ELF-1 (cell line): Measurements from ENCODE around the gene EDIL3.
"Not testable (repeated sequence)": the region's sequence is repeated elsewhere in the genome, so short reads cannot be mapped to it uniquely, and the experiment has no call there.

Experiments used
- DNase-seq: peaks from one replicate; pipeline ENCODE4 v3.0.0-alpha.2; 2016; ENCODE audit warnings: low read depth, low spot score

The EDIL3 gene

DNA sequence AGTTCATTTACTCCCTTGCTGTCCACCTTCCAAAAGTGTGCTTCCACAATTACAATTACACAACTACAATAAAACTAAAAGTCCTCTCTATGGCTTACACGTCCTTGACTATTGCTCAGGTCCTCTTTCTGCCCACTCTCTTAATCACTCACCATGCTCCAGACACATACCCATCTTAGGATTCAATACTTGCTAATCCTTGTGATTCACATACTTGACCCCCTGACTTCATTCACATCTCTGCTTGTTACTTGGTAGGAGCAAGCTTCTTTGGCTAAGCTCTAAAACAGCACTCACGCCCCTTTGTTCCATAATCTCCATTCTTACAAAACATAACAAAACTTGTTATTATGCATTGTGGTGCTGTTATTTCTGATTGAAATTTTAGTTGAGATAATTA, 215.8 kb downstream of the EDIL3 start:
- no peak for DNase-seq

DNA sequence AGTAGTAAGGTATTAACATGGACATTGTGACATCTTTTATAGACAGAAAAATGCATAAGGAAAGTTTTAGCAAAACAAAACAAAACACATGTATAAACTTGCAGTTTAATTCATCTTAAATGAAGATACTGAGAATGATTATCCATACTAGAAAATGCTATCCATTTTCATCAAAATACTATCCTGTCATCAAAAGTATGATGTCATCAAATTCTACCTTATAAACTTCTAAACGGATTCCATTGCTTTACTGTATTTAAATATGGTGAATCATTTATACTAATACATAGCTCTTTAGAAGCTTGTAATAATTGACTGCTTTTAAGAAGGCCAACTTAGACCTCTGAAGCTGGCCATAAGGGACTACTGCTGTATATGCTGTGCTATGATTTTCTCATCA, 221.0 kb downstream of the EDIL3 start:
- DNase-seq, result no peak

DNA sequence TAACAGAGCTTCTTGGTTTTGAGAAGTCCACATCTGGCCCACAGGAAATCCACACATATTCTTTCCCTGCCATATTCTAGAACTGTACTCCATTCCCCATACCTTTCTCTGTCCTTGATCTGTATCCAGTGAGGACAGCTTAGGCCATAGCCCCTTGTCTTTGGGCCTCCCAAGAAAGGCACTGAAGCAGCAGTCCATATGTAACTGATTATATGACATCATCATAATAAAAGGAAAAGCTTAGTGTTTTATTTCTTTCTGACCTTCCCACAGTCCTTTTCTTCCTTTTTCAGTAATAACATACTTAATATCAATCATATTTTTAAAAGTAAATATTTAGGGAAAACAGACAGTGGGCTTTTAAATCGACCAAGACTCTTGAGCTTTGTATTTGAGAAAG, 222.0 kb downstream of the EDIL3 start:
- DNase-seq, result no peak

DNA sequence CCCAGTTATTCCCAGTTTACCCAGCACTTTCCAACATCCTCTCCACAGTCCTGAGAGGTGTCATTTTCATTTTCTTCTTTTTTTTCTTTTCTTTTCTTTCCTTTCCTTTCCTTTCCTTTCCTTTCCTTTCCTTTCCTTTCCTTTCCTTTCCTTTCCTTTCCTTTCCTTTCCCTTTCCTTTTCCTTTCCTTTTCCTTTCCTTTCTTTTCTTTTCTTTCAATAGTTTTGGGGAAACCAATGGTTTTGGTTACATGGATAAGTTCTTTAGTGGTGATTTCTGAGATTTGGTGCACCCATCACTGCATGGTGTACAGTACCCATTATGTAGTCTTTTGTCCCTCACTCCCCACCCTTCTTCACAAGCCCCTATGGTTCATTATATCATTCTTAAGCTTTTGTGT, 224.0 kb downstream of the EDIL3 start:
- not testable (repeated sequence) for DNase-seq

DNA sequence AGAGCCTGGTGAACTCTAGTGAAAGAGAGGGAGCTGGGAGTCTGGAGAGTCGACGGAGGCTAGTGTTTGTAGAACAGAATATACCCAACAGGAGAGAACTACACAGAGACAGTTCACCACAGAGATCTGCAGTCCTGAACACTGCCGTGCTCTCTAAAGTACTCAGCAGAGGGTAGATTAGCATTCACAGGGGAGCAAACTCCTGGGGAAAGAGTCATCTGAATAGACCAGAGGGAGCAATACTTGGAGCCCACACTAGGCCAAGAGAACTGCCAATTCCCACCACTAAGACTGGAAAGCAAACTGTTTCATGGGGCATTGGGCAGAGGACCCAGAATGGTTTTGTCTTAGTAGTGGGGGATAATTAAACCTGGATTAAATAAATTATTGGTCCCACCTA, 235.6 kb downstream of the EDIL3 start:
- no peak for DNase-seq

DNA sequence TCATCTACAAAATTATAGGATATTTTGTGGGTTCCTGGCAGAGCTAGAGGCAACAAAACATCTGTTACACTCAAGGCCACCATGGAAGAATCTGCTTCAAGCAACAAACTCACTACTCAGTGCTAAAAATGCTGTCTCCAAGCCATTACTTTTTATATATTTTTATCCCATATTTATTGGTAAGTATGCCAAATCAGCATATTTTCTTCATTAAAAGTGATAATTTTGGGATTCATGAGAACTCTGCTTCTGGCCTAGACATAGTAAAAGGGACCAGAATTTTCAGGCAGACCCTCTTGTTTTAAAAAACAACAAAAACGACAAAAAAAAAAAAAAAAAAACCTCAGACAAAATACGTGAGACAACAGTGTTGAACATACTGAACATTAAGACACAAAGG, 236.0 kb downstream of the EDIL3 start:
- no peak for DNase-seq

DNA sequence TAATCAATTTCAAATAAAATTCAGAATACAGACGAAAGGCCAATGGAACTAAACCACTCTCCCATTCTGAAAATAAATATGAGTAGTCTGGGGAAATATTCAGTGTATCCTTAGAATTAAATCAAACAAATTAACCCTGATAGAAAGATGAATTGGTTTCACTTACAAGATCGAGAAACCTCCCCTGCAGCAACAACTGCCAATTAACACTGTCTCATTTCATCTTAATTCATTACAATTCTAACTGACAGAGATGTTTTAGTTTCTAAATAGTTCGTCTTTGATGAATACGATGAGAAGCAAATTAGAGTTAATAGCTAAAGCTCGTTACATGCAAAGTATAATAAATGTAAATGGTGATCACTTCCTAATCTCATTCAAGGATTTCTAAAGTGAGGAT, 247.1 kb downstream of the EDIL3 start:
- DNase-seq, result no peak

DNA sequence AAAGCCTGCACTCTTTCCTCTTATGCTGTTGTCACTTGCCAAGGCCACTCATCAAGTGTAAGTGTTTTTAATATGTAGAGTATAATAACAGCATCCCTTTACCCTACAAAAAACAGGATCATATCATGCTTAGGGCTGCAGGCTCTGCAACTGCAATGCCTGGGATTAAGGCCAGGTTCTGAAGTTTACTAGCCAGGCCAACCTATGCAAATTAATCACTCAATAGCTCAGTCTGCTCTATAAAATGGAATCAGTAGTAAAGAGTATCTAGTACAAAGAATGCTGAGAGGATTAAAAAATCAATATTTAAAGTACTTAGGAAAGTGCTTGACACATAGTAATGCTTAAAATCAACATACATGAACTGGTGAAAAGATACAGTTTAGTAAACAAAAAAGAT, 253.3 kb downstream of the EDIL3 start:
- no peak for DNase-seq

DNA sequence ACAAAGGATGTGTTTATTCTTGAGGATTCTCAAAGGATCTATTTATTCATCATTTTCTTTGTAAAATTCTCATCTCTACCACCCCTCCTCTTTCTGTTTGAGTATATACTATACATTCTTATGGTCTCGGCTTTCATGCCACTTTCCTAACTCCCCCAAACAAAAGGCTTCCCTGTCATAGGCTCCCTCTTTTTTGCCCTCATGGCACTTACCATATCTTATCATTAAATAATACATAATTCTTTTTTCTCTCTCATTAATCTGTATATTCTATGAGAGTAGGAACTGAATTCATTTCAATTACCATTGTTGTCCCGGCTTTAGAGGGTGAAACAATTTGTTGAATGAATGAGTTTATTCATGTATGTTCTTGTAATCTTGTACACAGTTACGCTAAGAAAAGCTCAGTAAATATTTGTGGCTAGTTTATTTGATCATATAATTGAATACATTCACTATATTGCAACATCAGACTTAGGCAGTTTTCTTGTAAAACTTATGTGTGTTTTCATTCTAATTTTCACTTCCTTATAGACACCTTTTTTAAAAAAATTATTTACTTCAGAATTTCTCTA, 254.6 kb downstream of the EDIL3 start:
- no peak for DNase-seq

DNA sequence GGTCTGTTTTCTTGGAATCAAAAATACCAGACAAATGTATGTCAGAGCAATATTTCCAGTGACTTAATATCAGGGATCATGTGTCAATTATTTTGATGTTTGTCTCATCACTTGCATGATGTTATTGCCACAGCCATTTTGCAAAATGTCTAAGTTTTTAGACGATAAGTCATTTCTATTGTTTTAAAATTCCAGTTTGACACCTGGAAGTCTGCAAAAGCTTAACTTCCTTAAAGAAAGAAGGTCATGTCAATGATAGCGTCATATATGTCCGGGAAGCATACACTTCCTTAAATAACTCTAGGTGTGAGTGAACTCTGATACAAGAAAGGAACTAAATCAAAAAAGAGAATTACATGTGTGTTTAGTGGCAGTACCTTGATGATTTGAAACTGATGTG, 259.5 kb downstream of the EDIL3 start:
- no peak for DNase-seq

DNA sequence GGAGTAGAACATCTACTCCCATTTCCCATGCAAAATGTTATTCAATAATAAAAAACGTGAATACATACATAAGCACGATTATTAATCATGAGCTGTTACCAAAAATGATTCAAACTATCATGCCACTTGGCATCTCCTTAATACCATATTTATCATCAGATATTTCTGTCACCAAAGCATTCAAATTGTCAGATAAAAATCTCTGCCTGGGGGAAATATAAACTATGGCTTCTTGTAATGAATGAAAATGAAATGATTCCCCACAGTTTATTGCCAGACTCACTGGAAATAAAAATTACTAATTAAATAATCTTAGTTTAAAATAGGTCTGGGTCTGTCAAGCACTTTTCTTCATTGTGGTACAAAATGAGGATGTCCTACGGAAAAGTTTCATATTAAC, 265.4 kb downstream of the EDIL3 start:
- DNase-seq, result no peak

DNA sequence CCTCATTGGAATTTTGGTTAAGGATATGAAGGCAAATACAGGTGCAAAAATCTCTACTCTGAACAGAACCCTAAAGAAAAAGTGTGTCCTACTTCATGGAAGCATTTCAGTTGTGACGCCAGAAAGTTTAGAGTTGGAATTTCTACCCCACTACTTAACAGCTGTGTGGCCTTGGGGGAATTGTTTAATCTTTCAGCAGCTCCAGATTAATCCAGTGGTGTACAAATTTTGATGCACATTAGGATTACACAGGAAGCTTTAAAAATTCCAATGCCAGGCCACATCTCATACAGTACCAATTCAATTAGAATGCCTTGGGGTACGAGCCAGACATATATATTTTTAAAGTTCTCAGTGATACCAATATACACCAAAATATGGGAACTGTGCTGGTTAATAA, 266.1 kb downstream of the EDIL3 start:
- no peak for DNase-seq

DNA sequence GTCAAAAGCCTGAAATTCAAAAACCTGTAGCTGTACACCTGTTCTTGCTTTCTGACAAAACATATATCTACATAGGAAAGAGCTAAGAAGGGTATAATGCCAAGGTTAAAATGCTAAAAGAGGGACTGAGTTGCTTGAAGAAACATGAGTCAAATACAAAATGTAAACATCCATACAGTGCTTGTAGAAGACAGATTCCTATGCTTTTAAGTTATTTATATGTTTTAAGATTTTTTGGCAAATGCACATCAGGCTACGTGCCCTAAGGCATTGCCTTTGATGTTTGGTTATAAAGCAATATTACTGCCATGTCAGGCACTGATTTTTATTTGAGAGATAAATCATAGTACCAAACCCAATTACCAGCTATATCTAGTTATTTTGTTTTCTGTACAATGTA, 269.0 kb downstream of the EDIL3 start:
- no peak for DNase-seq

DNA sequence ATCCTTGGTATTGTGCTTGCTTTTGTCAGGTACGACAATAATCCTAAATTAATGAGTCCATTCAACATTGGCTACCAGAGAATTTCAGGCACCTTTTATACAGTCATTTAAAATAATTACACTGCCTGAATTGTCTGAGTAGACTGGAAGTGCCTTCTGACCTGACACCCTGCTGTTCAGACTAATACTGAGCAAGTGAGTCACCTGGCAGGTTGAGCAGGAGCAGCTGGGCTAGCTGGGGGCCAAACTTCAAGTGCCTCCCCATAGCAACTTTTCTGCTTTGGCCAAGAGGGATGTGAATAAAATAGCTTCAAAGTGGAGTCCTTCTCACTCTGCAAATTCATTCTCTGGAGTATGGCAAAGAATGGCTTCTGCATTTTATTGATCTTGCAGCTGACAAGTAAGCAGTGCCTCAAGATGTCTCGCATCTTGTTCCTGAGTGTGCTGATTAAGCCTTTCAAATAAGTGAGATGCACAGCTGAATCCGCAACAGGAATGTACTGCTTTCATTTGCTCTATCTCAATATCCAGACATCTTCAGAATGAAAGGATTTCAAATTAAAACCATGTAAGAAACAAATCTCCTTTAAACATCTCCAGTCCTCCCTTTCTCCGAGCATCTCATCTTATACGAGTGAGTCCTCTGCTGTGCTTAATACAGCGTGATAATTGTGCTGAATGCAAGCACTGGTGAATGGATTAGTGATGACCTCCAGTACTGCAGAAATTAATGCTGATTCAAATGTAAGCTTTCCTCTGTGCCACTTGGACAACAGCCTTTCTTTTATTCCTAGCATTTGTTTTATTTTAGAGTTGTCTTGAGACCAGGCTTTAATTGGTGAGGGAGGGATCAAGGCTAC, 271.2 kb downstream of the EDIL3 start:
- DNase-seq, result peak; percentile 62

DNA sequence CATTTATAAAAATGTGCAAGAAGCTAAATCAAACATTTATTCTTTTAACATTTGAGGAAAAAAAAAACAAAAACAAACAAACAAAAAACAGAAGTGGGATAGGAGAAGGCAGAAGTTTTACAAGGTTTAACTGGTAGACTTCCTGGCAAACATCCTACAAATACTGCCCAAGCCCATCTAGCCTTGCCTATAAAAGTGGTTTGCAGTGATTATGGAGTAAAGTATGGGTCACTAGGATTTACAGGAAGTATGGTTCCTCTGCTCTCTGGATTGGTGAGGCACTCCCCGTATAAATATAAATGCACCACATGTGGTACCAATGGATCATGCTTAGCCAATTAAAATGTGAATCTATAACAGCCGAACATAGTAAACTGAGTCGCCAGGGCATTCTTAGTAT, 291.9 kb downstream of the EDIL3 start:
- DNase-seq, result no peak

DNA sequence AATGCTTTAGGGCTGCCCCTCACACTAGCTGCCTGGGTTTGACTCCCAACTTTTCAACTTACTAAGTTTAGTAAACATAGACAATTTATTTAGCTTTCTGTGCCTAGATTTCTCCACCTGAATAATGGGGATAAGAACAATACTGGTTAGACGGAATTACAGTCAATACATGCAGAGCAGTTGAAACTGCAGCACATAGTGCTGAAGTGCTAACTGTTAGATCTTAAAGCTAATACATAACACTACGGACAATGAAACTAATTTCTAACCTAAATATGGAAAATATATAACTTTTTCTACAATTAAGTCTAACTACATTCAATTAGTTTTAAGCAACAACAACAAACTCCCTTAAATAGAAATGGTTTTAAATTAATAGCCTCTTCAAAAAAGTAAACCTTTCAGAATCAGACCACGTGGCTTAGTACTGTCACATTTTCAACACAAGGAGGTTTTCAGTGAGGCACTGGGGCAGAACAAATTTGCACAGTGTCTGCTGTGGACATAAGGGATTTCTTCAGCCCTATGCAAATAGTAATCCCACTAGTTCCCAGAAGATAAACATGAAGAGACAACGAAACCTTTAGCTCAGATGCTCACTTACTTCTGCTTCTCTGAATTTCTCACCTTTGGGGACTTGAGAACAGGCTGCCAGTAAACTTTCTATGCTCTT, 293.4 kb downstream of the EDIL3 start:
- no peak for DNase-seq

DNA sequence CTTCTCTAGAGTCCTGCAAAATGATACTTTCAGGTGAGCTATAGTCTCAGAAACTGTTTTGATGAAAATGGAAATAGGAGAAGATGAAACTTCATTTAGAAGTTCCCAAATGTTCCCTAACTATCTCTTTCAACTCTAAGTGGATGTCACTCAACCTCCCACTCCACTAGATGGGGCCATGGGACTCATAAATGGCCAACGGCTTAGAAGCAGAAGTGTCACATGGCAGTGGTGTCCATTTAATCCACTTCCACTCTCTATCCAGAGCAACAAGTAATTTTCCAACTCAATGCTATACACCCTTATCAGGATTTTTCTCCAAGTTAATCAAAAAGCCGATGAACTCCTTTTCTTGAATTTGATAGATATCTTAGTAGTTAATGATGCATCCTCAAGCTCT, 295.7 kb downstream of the EDIL3 start:
- DNase-seq, result no peak

DNA sequence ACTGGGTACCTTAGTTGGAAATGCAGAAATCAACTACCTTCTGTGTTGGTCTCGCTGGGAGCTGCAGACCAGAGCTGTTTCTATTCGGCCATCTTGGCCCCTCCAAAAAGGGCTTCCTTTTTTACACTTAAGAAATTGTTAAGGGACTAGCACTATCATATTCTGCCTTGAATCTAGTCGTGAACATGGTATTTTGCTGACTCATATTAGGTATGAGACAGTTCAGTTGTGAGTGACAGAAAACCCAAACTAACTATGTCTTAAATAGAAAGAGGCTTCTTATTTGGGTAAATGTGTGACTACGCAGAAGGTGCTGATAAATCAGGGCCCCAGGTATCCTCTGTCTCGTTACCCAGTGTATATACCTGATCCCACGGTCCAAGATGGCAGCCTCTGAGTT, 298.2 kb downstream of the EDIL3 start:
- no peak for DNase-seq

DNA sequence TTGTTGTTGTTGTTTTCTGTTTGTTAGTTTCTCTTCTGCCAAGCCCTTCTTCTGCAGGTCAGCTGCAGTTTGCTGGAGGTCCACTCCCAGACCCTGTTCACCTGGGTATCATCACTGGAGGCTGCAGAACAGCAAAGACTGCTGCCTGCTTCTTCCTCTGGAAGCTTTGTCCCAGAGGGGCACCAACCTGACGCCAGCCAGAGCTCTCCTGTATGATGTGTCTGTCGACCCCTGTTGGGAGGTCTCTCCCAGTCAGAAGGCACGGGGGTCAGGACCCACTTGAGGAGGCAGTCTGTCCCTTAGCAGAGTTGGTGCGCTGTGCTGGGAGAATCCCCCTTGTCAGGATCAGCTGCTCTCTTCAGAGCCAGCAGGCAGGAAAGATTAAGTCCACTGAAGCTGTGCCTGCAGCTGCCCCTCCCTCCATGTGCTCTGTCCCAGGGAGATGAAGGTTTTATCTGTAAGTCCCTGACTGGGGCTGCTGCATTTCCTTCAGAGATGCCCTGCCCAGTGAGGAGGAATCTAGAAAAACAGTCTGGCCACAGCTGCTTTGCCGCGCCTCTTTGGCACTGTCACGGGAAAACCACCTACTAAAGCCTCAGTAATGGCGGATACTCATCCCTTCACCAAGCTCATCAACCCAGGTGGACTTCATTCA, 299.2 kb downstream of the EDIL3 start:
- peak; percentile 13 for DNase-seq

DNA sequence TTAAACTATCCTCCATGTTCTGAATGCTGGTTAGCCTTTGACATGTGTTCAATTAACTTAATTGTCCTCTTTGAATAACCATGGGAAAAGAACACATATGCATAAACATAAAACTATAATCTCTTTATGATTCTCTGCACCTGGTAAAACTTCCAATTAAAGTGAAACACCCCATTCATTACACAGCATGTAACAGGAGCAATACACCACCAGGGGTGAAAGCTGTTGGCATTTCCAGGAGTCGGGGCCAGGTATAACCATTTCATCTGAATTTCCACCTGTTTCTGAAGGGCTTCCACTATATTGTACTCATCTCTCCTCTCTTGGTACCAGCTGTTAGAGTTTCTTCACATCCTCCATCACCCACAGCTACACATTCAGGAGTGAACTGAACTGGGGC, 303.8 kb downstream of the EDIL3 start:
- DNase-seq, result no peak

DNA sequence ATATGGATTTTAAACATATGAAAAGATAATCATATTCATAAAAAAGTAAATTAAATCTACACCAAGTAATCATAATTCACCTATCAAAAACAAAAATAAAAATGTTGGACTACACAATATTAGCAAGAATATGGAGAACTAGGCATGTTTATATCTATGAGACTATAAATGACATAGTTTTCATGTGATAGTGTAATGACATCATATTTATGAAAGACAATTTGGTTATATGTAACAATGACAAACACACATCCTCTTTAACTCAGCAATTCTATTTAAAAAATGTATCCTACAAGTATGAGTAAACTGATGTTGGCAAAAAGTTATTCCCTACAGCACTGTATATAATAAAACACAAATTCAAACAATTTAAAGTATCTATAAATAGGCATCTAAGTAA, 312.3 kb downstream of the EDIL3 start:
- DNase-seq, result no peak

DNA sequence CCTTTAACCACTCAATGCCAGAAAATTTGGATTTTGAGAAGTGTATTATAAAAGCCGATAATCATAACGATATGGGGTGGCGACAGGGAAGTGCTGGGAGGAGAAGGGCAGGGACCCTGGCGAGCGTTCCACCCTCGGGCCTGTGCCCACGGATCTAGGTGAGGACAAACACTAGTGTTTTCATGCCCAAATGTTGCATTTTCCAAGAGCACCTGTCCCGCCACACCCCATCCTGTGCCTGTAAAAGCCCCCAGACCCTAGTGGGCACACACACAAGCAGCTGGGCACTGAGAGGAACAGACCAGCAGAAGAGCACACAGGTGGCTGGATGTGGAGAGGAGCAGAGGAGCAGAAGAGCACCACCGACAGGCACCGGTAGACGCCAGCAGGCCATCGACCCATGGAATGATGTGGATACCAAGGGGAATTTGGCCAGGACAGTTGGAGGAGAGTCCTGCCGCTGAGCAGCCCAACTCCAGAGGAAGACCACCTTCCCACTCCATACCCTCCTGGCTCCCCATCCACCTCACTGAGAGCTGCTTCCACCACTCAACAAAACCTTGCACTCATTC, 315.0 kb downstream of the EDIL3 start:
- no peak for DNase-seq
